ENCODE measurements around the gene SERPING1.

SERPING1 gene

GRCh38 chr11:57597916-57598830, 688 bp downstream of the SERPING1 start:
- DNase-seq, result no peak

- no peak for DNase-seq
Measured at GRCh38 chr11:57598831-57599155, 1.3 kb downstream of the SERPING1 start.

- DNase-seq, result no peak
Measured at GRCh38 chr11:57599381-57599780, 1.9 kb downstream of the SERPING1 start.

GRCh38 chr11:57601297-57601696, 3.8 kb downstream of the SERPING1 start:
- no peak for DNase-seq

GRCh38 chr11:57604296-57605027, 7.0 kb downstream of the SERPING1 start:
- DNase-seq, result no peak

- no peak for DNase-seq
Measured at GRCh38 chr11:57605028-57605420, 7.5 kb downstream of the SERPING1 start.

- no peak for DNase-seq
Measured at GRCh38 chr11:57610170-57610569, 12.7 kb downstream of the SERPING1 start.

GRCh38 chr11:57614234-57614772, 16.8 kb downstream of the SERPING1 start:
- no peak for DNase-seq

- DNase-seq, result no peak
Measured at GRCh38 chr11:57615308-57615707, 17.8 kb downstream of the SERPING1 start.

- no peak for DNase-seq
Measured at GRCh38 chr11:57616595-57616994, 19.1 kb downstream of the SERPING1 start.

- no peak for DNase-seq
Measured at GRCh38 chr11:57618438-57618837, 21.0 kb downstream of the SERPING1 start.

GRCh38 chr11:57619331-57619730, 21.8 kb downstream of the SERPING1 start:
- DNase-seq, result no peak

- DNase-seq, result no peak
Measured at GRCh38 chr11:57620467-57620866, 23.0 kb downstream of the SERPING1 start.

GRCh38 chr11:57622263-57622662, 24.8 kb downstream of the SERPING1 start:
- DNase-seq, result no peak

- no peak for DNase-seq
Measured at GRCh38 chr11:57624864-57625263, 27.4 kb downstream of the SERPING1 start.

GRCh38 chr11:57626895-57627294, 29.4 kb downstream of the SERPING1 start:
- no peak for DNase-seq

- DNase-seq, result no peak
Measured at GRCh38 chr11:57630171-57630570, 32.7 kb downstream of the SERPING1 start.

GRCh38 chr11:57632116-57632515, 34.6 kb downstream of the SERPING1 start:
- no peak for DNase-seq

- no peak for DNase-seq
Measured at GRCh38 chr11:57633394-57634070, 36.0 kb downstream of the SERPING1 start.

- DNase-seq, result no peak
Measured at GRCh38 chr11:57634311-57634710, 36.8 kb downstream of the SERPING1 start.

- no peak for DNase-seq
Measured at GRCh38 chr11:57635246-57635645, 37.8 kb downstream of the SERPING1 start.

GRCh38 chr11:57637626-57638004, 40.1 kb downstream of the SERPING1 start:
- no peak for DNase-seq

Data from activated gamma-delta T cell (primary cell).